Naive B cell (primary cell): ENCODE data around the gene KLHL26. TPM values are rescaled to one million over a fixed set of nuclear protein-coding genes. Genes with fewer than 3 reads are reported as not detected.

ENCODE experiments used
- ATAC-seq, 2 donors: fragments of 150-1000 bp; cut with Tn5 transposase; 2 replicates each; pipeline ENCODE4 v1.10.0; 2021; ENCODE audit warnings: low read depth in 2 of 2, mild to moderate bottlenecking in 2 of 2, moderate library complexity in 2 of 2
- DNase-seq: peaks from one replicate; pipeline ENCODE4 v3.0.0; 2022
- H3K27ac Mint-ChIP-seq, 6 donors: one replicate each; pipeline ENCODE4 v1.8.0; 2020 to 2022; ENCODE audit warnings: mild to moderate bottlenecking in 6 of 6, mixed read lengths in 6 of 6, moderate library complexity in 5 of 6, inconsistent platforms in 2 of 6
- H3K27me3 Mint-ChIP-seq, 3 donors: one replicate each; pipeline ENCODE4 v1.8.0; 2021 to 2022; ENCODE audit warnings: mixed read lengths in 3 of 3, mild to moderate bottlenecking in 1 of 3
- H3K36me3 Mint-ChIP-seq, 2 donors: one replicate each; pipeline ENCODE4 v1.8.0; 2020 to 2022; ENCODE audit warnings: mixed read lengths in 2 of 2, inconsistent platforms in 1 of 2, mild to moderate bottlenecking in 1 of 2
- H3K4me1 Mint-ChIP-seq, 3 donors: one replicate each; pipeline ENCODE4 v1.8.0; 2020 to 2022; ENCODE audit warnings: mixed read lengths in 3 of 3, inconsistent platforms in 1 of 3, mild to moderate bottlenecking in 1 of 3, moderate library complexity in 1 of 3
- H3K4me3 Mint-ChIP-seq, 8 donors: one replicate each; pipeline ENCODE4 v1.8.0; 2020 to 2022; ENCODE audit warnings: mild to moderate bottlenecking in 8 of 8, mixed read lengths in 8 of 8, moderate library complexity in 8 of 8, inconsistent platforms in 2 of 8
- H3K9me3 Mint-ChIP-seq, 7 donors: one replicate each; pipeline ENCODE4 v1.8.0; 2020 to 2022; ENCODE audit warnings: mixed read lengths in 7 of 7, mild to moderate bottlenecking in 5 of 7, inconsistent platforms in 2 of 7, moderate library complexity in 1 of 7
- polyA plus RNA-seq, 6 donors: library from polyadenylated mRNA; unstranded; fragments of 300-500 nt; fragmentation: Illumina TruSeq; gene quantifications; one replicate each; pipeline ENCODE4 v1.2.3, GENCODE V29; 2021; ENCODE audit warnings: low read depth in 6 of 6

The KLHL26 gene
- polyA plus RNA-seq, 6 donors from 2014 or later, result 2.0 to 3.7 (median 3.6) TPM; not detected in 1

- H3K27ac Mint-ChIP-seq, result peak overlapping the region in 1 of 6 donors; percentile 15
- DNase-seq (no peak), ATAC-seq (no peak)
- peaks cover 0 to 6% (median 3%) of the 10 kb centered on the region in 7 donors for H3K9me3 Mint-ChIP-seq
- H3K27me3 Mint-ChIP-seq, result no peaks in the 10 kb centered on the region
- peaks cover 11 to 13% of the 10 kb centered on the region in 2 donors for H3K36me3 Mint-ChIP-seq
- no peak overlapping the region for H3K4me3 Mint-ChIP-seq
- peaks cover 39 to 61% (median 41%) of the 10 kb centered on the region in 3 donors for H3K4me1 Mint-ChIP-seq
Observed at GRCh38 chr19:18719541-18719940, 82.7 kb downstream of the KLHL26 start.

Other genes starting within 250 kb of the KLHL26 start
- gene LRRC25, start 239.4 kb upstream of the KLHL26 start, polyA plus RNA-seq, result 10 to 100 TPM in 4 of 6 donors, 1 to 10 TPM in 1, under 1 TPM in 1; 0.17 to 30.8 (median 17.9) TPM
- 10 to 100 TPM; 54.7 to 78.0 (median 61.8) TPM for gene SSBP4, start 217.6 kb upstream of the KLHL26 start, polyA plus RNA-seq
- 10 to 100 TPM in 2 of 6 donors, 1 to 10 TPM in 4; 6.3 to 12.2 (median 8.6) TPM for gene ISYNA1, start 198.9 kb upstream of the KLHL26 start, polyA plus RNA-seq
- gene ELL, start 115.0 kb upstream of the KLHL26 start, polyA plus RNA-seq, result 10 to 100 TPM in 5 of 6 donors, 1 to 10 TPM in 1; 7.0 to 19.3 (median 14.6) TPM
- 100 to 1,000 TPM in 1 of 6 donors, 10 to 100 TPM in 5; 69.8 to 100 (median 71.6) TPM for gene FKBP8, start 93.5 kb upstream of the KLHL26 start, polyA plus RNA-seq
- 100 to 1,000 TPM in 1 of 6 donors, 10 to 100 TPM in 5; 75.3 to 108 (median 84.5) TPM for gene KXD1, start 79.2 kb upstream of the KLHL26 start, polyA plus RNA-seq
- 1,000 to 10,000 TPM; 1,188 to 1,782 (median 1,685) TPM for gene UBA52, start 65.2 kb upstream of the KLHL26 start, polyA plus RNA-seq
- gene REX1BD, start 48.2 kb upstream of the KLHL26 start, polyA plus RNA-seq, result 100 to 1,000 TPM in 2 of 6 donors, 10 to 100 TPM in 4; 76.0 to 107 (median 91.9) TPM
- gene CRLF1, start 30.2 kb upstream of the KLHL26 start, polyA plus RNA-seq, result 1 to 10 TPM in 2 of 6 donors, under 1 TPM in 2, not detected in 2; 0.44 to 7.0 (median 0.97) TPM
- gene TMEM59L, start 24.2 kb upstream of the KLHL26 start, polyA plus RNA-seq, result not detected
- gene CRTC1, start 46.7 kb downstream of the KLHL26 start, polyA plus RNA-seq, result 1 to 10 TPM in 5 of 6 donors, not detected in 1; 1.4 to 2.4 (median 1.4) TPM
- gene COMP, start 154.3 kb downstream of the KLHL26 start, polyA plus RNA-seq, result under 1 TPM in 1 of 6 donors, not detected in 5; 0.36 TPM
- gene UPF1, start 194.9 kb downstream of the KLHL26 start, polyA plus RNA-seq, result 10 to 100 TPM in 3 of 6 donors, 1 to 10 TPM in 3; 2.2 to 21.3 (median 10.0) TPM